Measurements from ENCODE around the gene ZNF775. TPM values are rescaled to one million over a fixed set of nuclear protein-coding genes. Genes with fewer than 3 reads are reported as not detected.
A peak's percentile ranks its signal among the peaks of the same experiment; 100 is the strongest.
"Not testable (repeated sequence)": the region's sequence is repeated elsewhere in the genome, so short reads cannot be mapped to it uniquely, and the experiment has no call there.

The ZNF775 gene
- total RNA-seq, 1 donor from 2014 or later = 16.5 TPM

DNA sequence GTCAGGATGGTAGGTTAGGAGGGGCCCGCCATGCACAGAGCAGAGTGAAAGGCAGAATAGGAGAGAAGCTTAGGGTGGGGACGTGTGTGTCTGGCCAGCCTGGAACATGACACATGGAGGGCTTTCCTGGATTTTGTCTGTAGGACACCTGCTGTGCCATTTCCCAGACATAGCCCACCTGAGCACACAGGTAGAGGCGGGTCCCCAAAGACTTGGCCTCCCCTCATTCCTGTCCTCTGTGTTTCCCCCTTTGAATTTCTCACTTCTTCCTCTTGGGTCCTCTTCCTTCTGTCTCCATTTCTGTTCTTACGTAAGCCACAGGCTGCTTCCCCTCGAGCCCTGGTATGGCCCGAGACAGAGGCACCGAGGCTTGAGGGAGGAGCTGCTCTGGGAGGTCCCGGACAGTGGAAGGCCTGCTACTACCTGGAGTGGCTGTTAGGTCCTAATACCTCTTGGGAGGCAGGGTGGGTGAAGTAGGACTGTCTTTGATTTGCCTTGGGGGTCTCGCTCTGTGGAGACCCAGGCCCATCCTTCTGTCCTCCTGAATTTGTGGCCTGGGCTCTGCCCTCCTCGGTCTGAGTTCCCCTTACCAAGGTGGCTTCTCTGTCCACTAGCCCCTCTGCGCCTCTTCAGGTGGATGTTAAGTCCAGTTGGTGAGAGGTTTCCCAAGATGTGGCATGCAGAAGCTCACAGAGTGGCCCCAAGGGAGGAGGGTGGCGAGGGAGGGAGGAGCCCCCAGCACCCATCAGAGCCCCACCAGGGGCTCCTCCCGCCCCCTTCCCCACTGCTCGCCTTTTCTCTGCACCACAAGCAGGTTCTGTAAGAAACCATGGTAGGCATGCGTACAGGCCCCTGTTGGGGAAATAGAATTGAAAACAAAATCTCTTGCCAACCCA, 5.5 kb downstream of the ZNF775 start:
- Mint-ChIP-seq H3K36me3 (ENCODE audit: low read depth) (peaks cover 5% of the 10 kb centered on the region), H3K27me3 (ENCODE audit: low read depth) (no peaks in the 10 kb centered on the region), H3K4me3 (peak overlapping the region; percentile 96), H3K9me3 (no peaks in the 10 kb centered on the region), H3K27ac (ENCODE audit: unreplicated experiment) (peak overlapping the region; percentile 99), H3K4me1 (peaks cover 74% of the 10 kb centered on the region)
- no peak for DNase-seq (ENCODE audit: low read depth, low spot score)
- TF ChIP-seq, protein P1, sequence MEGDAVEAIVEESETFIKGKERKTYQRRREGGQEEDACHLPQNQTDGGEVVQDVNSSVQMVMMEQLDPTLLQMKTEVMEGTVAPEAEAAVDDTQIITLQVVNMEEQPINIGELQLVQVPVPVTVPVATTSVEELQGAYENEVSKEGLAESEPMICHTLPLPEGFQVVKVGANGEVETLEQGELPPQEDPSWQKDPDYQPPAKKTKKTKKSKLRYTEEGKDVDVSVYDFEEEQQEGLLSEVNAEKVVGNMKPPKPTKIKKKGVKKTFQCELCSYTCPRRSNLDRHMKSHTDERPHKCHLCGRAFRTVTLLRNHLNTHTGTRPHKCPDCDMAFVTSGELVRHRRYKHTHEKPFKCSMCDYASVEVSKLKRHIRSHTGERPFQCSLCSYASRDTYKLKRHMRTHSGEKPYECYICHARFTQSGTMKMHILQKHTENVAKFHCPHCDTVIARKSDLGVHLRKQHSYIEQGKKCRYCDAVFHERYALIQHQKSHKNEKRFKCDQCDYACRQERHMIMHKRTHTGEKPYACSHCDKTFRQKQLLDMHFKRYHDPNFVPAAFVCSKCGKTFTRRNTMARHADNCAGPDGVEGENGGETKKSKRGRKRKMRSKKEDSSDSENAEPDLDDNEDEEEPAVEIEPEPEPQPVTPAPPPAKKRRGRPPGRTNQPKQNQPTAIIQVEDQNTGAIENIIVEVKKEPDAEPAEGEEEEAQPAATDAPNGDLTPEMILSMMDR (conservative IDR thresholded peaks at IDR 0.05) = no peak

DNA sequence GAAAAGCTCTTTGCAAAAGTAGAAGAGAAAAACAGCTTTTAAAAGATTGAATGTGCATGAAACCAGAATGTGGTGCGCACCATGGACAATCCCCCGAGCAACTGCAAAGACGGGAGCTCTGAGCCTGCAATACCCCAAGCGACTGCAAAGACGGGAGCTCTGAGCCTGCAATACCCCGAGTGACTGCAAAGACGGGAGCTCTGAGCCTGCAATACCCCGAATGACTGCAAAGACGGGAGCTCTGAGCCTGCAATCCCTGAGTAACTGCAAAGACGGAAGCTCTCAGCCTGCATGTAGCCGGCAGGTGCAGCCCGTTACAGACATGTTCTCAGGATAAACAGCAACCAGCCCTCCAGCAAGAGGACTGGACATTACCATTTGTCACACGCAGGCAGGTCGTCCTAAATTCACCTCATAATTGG, 6.2 kb downstream of the ZNF775 start:
- Mint-ChIP-seq H3K4me1 (peaks cover 67% of the 10 kb centered on the region), H3K36me3 (ENCODE audit: low read depth) (peaks cover 5% of the 10 kb centered on the region), H3K9me3 (no peaks in the 10 kb centered on the region), H3K27me3 (ENCODE audit: low read depth) (no peaks in the 10 kb centered on the region), H3K27ac (ENCODE audit: unreplicated experiment) (peak overlapping the region; percentile 62), H3K4me3 (peak overlapping the region; percentile 84)
- TF ChIP-seq, protein P1 (conservative IDR thresholded peaks at IDR 0.05) = no peak
- no peak for DNase-seq (ENCODE audit: low read depth, low spot score)

DNA sequence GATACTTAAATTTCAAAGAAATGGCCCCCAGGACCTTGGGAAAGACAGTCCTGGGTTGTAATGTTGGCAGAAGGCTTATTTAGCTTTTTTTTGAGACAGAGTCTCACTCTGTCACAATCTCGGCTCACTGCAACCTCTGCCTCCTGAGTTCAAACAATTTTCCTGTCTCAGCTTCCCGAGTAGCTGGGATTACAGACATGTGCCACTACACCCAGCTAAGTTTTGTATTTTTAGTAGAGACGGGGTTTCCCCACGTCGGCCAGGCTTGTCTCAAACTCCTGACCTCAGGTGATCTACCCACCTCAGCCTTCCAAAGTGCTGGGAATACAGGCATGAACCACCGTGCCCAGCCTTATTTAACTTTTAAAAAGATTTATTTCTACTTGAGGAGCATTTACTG, 6.8 kb downstream of the ZNF775 start:
- H3K4me3 Mint-ChIP-seq = peak overlapping the region; percentile 84
- H3K27me3 Mint-ChIP-seq (ENCODE audit: low read depth); H3K9me3 Mint-ChIP-seq; H3K27ac Mint-ChIP-seq (ENCODE audit: unreplicated experiment); DNase-seq (ENCODE audit: low read depth, low spot score); H3K36me3 Mint-ChIP-seq (ENCODE audit: low read depth): not testable (repeated sequence)
- H3K4me1 Mint-ChIP-seq = peaks cover 62% of the 10 kb centered on the region

DNA sequence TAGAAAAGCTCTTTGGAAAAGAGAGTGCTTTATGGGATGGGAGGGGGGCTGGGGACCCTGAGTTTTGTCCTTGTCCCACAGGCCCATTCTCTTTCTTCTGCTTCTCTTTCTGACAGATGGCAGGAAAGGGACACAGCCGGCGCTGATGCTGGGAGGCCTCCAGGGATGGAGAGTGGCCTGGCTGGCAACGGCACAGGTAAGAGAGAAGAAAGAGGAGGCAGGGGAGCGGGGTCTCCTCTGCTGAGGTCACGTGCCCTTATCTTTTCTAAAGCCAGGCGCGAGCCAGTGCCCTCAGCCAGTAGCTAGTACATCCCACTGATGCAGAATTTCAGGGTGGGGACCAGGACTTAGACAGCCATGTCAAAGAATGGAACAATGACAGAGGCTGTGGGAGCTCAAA, 9.2 kb downstream of the ZNF775 start:
- H3K27ac Mint-ChIP-seq (ENCODE audit: unreplicated experiment) = peak overlapping the region; percentile 50
- DNase-seq (ENCODE audit: low read depth, low spot score) = no peak
- peaks cover 15% of the 10 kb centered on the region for H3K36me3 Mint-ChIP-seq (ENCODE audit: low read depth)
- H3K27me3 Mint-ChIP-seq (ENCODE audit: low read depth) = no peaks in the 10 kb centered on the region
- TF ChIP-seq, protein P1 (conservative IDR thresholded peaks at IDR 0.05) = no peak
- no peaks in the 10 kb centered on the region for H3K9me3 Mint-ChIP-seq
- H3K4me1 Mint-ChIP-seq = peaks cover 48% of the 10 kb centered on the region
- peak overlapping the region; percentile 59 for H3K4me3 Mint-ChIP-seq

DNA sequence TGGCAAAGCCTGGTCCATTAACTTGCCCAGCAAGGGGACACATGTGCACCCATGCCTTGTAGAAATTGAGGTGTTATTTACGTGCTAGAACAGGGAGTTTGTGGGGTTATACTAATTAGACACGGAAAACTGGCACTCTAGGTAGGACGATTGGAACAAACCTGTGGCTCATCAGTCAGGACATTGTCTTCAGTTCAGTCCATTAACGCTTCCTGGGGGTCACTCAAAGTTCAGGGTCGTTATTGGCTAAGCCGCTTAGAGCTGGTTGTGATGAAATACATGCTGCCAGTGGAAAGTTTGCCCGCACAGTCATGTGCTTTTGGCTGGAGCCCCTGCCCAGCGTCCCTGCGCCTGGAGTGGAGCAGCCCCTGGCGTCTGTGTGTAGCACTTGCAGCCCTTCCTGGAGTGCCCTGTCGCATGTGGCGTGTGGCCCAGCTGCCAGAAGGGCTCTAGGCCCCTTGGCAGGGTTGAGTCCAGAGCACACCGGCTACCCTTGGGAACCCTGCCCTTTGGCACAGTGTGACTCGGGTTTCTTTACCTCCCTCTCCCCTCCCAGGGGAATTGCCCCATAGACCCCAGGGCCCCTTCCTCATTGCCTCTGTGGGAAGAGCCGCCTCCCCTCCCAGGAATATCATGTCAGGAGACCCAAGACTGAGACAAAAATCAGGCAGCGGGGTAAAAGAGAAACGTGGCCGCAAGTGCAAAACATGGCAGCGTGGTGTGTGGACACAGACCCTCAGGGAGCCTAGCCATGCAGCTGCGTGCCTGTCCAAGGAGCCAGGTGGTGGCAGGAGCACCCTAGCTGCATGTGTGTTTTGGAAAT, 9.8 kb downstream of the ZNF775 start:
- peaks cover 15% of the 10 kb centered on the region for H3K36me3 Mint-ChIP-seq (ENCODE audit: low read depth)
- H3K27me3 Mint-ChIP-seq (ENCODE audit: low read depth) = no peaks in the 10 kb centered on the region
- DNase-seq (ENCODE audit: low read depth, low spot score) = no peak
- peaks cover 42% of the 10 kb centered on the region for H3K4me1 Mint-ChIP-seq
- H3K27ac Mint-ChIP-seq (ENCODE audit: unreplicated experiment) = peak overlapping the region; percentile 50
- H3K9me3 Mint-ChIP-seq = no peaks in the 10 kb centered on the region
- peak overlapping the region; percentile 59 for H3K4me3 Mint-ChIP-seq
- TF ChIP-seq, protein P1 (conservative IDR thresholded peaks at IDR 0.05) = peak; percentile 50

DNA sequence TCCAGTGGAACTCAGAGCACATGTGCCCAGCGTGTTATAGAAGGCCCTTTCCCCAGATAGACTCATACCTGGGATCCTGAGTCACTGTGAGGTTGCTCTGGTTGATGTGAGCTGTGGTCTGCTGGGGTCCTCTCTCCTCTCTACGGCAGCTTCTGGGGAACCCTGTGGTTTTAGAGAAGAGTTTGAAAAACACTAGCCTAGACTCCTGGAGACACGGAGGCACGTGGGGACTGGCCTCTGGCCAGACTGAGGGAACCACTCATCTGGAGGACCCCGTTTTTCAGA, 10.3 kb downstream of the ZNF775 start:
- TF ChIP-seq, protein P1 (conservative IDR thresholded peaks at IDR 0.05) = no peak
- Mint-ChIP-seq H3K27ac (ENCODE audit: unreplicated experiment) (no peak overlapping the region), H3K4me3 (no peak overlapping the region), H3K36me3 (ENCODE audit: low read depth) (peaks cover 15% of the 10 kb centered on the region), H3K27me3 (ENCODE audit: low read depth) (no peaks in the 10 kb centered on the region), H3K4me1 (peaks cover 41% of the 10 kb centered on the region), H3K9me3 (no peaks in the 10 kb centered on the region)
- no peak for DNase-seq (ENCODE audit: low read depth, low spot score)
